ENCODE data around the gene SEC14L1.

- TF ChIP-seq, protein P1, sequence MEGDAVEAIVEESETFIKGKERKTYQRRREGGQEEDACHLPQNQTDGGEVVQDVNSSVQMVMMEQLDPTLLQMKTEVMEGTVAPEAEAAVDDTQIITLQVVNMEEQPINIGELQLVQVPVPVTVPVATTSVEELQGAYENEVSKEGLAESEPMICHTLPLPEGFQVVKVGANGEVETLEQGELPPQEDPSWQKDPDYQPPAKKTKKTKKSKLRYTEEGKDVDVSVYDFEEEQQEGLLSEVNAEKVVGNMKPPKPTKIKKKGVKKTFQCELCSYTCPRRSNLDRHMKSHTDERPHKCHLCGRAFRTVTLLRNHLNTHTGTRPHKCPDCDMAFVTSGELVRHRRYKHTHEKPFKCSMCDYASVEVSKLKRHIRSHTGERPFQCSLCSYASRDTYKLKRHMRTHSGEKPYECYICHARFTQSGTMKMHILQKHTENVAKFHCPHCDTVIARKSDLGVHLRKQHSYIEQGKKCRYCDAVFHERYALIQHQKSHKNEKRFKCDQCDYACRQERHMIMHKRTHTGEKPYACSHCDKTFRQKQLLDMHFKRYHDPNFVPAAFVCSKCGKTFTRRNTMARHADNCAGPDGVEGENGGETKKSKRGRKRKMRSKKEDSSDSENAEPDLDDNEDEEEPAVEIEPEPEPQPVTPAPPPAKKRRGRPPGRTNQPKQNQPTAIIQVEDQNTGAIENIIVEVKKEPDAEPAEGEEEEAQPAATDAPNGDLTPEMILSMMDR (conservative IDR thresholded peaks at IDR 0.05) = no peak
- TF ChIP-seq ZFX (IDR thresholded peaks at IDR 0.05) = no peak
Measured at GRCh38 chr17:77111934-77112296, 28.9 kb upstream of the SEC14L1 start.

All from C4-2B (cell line).